ENCODE measurements around the gene IVD.

DNA sequence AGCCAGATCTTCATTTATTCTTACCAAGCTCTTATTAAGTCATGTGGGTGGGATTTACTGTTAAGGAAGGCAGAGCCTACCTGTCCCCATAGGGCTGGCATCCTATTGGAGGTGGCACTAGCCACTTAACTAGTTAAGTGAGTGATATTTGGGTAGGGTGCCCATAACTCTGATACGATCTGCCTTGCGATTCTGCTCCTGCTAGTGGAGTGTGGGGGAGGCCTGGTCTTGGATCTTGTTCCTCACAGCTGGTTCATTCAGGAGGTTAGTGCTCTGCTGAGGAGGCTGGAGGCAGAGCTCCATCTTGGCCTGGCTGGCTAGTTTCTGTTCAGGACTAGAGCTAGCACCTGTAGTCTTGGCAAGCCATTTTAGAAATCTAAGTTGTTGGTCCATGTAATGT lies 44.5 kb downstream of the IVD start:
- TF ChIP-seq, protein P1, sequence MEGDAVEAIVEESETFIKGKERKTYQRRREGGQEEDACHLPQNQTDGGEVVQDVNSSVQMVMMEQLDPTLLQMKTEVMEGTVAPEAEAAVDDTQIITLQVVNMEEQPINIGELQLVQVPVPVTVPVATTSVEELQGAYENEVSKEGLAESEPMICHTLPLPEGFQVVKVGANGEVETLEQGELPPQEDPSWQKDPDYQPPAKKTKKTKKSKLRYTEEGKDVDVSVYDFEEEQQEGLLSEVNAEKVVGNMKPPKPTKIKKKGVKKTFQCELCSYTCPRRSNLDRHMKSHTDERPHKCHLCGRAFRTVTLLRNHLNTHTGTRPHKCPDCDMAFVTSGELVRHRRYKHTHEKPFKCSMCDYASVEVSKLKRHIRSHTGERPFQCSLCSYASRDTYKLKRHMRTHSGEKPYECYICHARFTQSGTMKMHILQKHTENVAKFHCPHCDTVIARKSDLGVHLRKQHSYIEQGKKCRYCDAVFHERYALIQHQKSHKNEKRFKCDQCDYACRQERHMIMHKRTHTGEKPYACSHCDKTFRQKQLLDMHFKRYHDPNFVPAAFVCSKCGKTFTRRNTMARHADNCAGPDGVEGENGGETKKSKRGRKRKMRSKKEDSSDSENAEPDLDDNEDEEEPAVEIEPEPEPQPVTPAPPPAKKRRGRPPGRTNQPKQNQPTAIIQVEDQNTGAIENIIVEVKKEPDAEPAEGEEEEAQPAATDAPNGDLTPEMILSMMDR (conservative IDR thresholded peaks at IDR 0.05; ENCODE audit: low read depth, low read length), result no peak
- TF ChIP-seq, protein P2, sequence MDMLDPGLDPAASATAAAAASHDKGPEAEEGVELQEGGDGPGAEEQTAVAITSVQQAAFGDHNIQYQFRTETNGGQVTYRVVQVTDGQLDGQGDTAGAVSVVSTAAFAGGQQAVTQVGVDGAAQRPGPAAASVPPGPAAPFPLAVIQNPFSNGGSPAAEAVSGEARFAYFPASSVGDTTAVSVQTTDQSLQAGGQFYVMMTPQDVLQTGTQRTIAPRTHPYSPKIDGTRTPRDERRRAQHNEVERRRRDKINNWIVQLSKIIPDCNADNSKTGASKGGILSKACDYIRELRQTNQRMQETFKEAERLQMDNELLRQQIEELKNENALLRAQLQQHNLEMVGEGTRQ (IDR thresholded peaks at IDR 0.05; ENCODE audit: low read depth, low read length), result no peak
- TF ChIP-seq SMC3 (IDR thresholded peaks at IDR 0.05; ENCODE audit: low read depth, low read length), result no peak
- no peak for TF ChIP-seq MAFK (IDR thresholded peaks at IDR 0.05; ENCODE audit: low read depth, low read length)
- TF ChIP-seq NFE2L2 (IDR thresholded peaks at IDR 0.05; ENCODE audit: low read depth, low read length), result no peak
- no peak for TF ChIP-seq POLR2A (IDR thresholded peaks at IDR 0.05; ENCODE audit: low read depth, low read length)
- TF ChIP-seq CEBPB (IDR thresholded peaks at IDR 0.05; ENCODE audit: low read depth, low read length), result no peak
- TF ChIP-seq MXI1 (IDR thresholded peaks at IDR 0.05; ENCODE audit: borderline replicate concordance, low read depth, low read length), result no peak
- no peak for TF ChIP-seq RAD21 (IDR thresholded peaks at IDR 0.05; ENCODE audit: low read length)
- no peak for TF ChIP-seq FOS (IDR thresholded peaks at IDR 0.05; ENCODE audit: low read depth, low read length)
- TF ChIP-seq, protein P3, sequence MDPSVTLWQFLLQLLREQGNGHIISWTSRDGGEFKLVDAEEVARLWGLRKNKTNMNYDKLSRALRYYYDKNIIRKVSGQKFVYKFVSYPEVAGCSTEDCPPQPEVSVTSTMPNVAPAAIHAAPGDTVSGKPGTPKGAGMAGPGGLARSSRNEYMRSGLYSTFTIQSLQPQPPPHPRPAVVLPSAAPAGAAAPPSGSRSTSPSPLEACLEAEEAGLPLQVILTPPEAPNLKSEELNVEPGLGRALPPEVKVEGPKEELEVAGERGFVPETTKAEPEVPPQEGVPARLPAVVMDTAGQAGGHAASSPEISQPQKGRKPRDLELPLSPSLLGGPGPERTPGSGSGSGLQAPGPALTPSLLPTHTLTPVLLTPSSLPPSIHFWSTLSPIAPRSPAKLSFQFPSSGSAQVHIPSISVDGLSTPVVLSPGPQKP (IDR thresholded peaks at IDR 0.05; ENCODE audit: borderline replicate concordance, low read depth, low read length), result no peak
- TF ChIP-seq MAZ (IDR thresholded peaks at IDR 0.05; ENCODE audit: borderline replicate concordance, low read depth, low read length), result no peak

Data from IMR-90 (cell line).